CD4-positive, alpha-beta T cell treated with Interleukin-21 for 1 hour (primary cell): ENCODE data around the gene RAD17.
"Not testable (repeated sequence)": the region's sequence is repeated elsewhere in the genome, so short reads cannot be mapped to it uniquely, and the experiment has no call there.

ENCODE experiments used
- DNase-seq: peaks from one replicate; pipeline ENCODE4 v3.0.0-alpha.2; 2020

The RAD17 gene

GRCh38 chr5:69369340-69370121 is at the start of gene RAD17, which contains the start of the genes AK6 and TAF9:
TSS of gene RAD17 (plus strand) at chr5:69369818. CDS start at chr5:69372209, 2,391 bp downstream.
TSS of gene AK6 (minus strand) at chr5:69369520. CDS start at chr5:69369490, 30 bp downstream.
TSS of gene TAF9 (minus strand) at chr5:69369520. CDS start at chr5:69365737, 3,783 bp downstream.
- DNase-seq: peak; percentile 91

- DNase-seq: no peak
These were observed 43.3 kb upstream of the RAD17 start for GRCh38 chr5:69326365-69326764.

GRCh38 chr5:69329905-69330489 is 39.6 kb upstream of the RAD17 start:
- DNase-seq: no peak

GRCh38 chr5:69331528-69332445 is 37.8 kb upstream of the RAD17 start:
- DNase-seq: no peak

- not testable (repeated sequence) for DNase-seq
These were observed 35.8 kb upstream of the RAD17 start for GRCh38 chr5:69333668-69334315.

GRCh38 chr5:69334793-69335268 is 34.8 kb upstream of the RAD17 start:
- DNase-seq: peak; percentile 80

GRCh38 chr5:69335341-69335935 is 34.2 kb upstream of the RAD17 start:
- no peak for DNase-seq

GRCh38 chr5:69341520-69342161 is 28.0 kb upstream of the RAD17 start:
- no peak for DNase-seq

GRCh38 chr5:69343083-69343482 is 26.5 kb upstream of the RAD17 start:
- no peak for DNase-seq

- DNase-seq: no peak
These were observed 19.0 kb upstream of the RAD17 start for GRCh38 chr5:69350664-69351063.

GRCh38 chr5:69359699-69360098 is 9.9 kb upstream of the RAD17 start:
- DNase-seq: no peak

GRCh38 chr5:69360442-69360841 is 9.2 kb upstream of the RAD17 start:
- no peak for DNase-seq

GRCh38 chr5:69364414-69364813 is 5.2 kb upstream of the RAD17 start:
- peak; percentile 35 for DNase-seq

GRCh38 chr5:69364850-69365249 is 4.8 kb upstream of the RAD17 start:
- DNase-seq: no peak

GRCh38 chr5:69367697-69368279 is 1.8 kb upstream of the RAD17 start:
- no peak for DNase-seq

GRCh38 chr5:69368458-69369339 is 919 bp upstream of the RAD17 start:
- peak; percentile 59 for DNase-seq

- DNase-seq: not testable (repeated sequence)
These were observed 717 bp downstream of the RAD17 start for GRCh38 chr5:69370335-69370734.

- no peak for DNase-seq
These were observed 2.8 kb downstream of the RAD17 start for GRCh38 chr5:69372394-69372793.

- no peak for DNase-seq
These were observed 5.4 kb downstream of the RAD17 start for GRCh38 chr5:69374911-69375446.

- DNase-seq: no peak
These were observed 8.8 kb downstream of the RAD17 start for GRCh38 chr5:69378376-69378775.
